Activated effector memory CD4-positive, alpha-beta T cell treated with anti-CD3 and anti-CD28 coated beads, Interleukin-2, amount 50 U/mL, for 16 hours (primary cell): ENCODE measurements around the gene PPP2R5C.
A peak's percentile ranks its signal among the peaks of the same experiment; 100 is the strongest.

ENCODE experiments used
- DNase-seq: peaks from one replicate; pipeline ENCODE4 v3.0.0-alpha.2; 2020

Gene PPP2R5C

GRCh38 chr14:101755591-101756324, 5.8 kb upstream of the PPP2R5C start:
- no peak for DNase-seq

GRCh38 chr14:101757064-101757838, 4.3 kb upstream of the PPP2R5C start:
- DNase-seq, result no peak

DNA sequence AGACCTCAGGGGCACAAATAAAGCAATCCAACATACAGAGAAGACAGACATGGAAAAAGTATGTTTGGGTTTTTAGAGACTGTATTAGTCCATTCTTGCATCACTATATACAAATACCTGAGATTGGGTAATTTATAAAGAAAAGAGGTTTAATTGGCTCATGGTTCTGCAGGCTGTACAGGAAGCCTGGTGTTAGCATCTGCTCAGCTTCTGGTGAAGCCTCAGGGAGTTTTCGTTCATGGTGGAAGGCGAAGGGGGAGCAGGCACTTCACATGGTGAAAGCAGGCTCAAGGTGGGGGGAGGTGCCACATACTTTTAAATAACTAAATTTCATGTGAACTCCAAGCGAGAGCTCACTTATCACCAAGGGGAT, 3.7 kb upstream of the PPP2R5C start:
- DNase-seq, result no peak

DNA sequence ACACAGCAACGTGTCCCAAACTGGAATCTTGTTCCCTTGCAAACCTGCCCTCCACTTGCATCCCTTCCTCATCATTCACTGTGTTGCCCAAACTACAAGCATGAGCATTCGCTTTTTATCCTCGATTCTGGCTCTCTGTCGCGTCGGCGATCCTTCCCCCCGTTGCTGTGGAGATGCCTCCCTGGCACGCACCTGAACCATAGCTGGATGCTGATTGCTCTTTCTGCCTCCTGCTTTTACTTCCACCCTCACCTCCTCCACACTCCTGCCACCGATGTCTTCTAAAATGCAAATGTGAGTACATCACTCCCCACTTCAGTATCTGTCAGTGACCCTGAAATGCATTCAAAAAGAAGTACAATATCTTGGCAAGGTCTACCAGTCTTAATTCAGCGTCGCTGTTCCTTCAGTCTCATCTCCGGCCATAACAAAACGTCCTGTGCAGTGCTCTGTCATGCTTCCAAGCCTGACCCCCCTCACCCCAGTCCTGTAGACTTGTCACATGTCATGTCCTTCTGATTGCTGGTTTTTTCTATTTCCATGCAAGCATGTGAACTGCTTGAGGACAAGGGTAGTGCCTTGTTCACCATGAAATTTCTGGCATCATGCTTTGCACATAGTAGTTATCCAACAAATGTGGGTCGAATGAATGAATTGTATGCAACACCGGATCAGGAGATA, 2.5 kb upstream of the PPP2R5C start:
- peak; percentile 49 for DNase-seq

GRCh38 chr14:101760138-101761011, 1.1 kb upstream of the PPP2R5C start:
- DNase-seq, result peak; percentile 97

DNA sequence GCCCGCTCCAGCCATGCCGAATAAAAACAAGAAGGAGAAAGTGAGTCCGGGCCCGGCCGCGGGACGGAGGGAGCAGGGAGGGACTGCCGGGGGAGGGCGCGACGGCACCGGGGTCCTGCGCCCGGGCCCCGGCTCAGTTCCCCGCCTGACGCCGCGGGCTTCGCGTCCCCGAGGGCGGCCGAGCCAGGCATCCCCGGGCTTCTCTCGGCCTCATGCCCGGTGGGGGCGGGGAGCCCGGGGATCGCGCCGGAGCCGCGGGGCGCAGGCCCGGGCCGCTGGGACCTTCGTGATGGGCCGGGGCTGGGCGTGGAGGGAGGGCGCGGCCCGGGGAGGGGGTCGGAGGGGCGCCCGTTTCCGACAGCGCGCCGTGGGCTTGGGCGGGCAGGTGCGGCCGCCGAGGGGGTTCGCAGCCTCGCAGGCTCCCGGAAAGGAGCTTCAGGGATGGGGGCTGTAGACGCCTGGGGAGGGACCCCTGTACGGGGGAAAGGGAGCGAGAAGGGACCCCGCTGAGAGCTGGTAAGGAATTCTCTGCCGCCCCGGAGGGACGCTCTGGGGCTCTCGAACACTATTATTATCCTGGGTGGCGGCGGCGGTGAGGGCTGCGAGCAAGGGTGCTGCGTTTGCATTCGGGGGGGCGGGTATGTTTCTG, 496 bp downstream of the PPP2R5C start:
- peak; percentile 82 for DNase-seq

DNA sequence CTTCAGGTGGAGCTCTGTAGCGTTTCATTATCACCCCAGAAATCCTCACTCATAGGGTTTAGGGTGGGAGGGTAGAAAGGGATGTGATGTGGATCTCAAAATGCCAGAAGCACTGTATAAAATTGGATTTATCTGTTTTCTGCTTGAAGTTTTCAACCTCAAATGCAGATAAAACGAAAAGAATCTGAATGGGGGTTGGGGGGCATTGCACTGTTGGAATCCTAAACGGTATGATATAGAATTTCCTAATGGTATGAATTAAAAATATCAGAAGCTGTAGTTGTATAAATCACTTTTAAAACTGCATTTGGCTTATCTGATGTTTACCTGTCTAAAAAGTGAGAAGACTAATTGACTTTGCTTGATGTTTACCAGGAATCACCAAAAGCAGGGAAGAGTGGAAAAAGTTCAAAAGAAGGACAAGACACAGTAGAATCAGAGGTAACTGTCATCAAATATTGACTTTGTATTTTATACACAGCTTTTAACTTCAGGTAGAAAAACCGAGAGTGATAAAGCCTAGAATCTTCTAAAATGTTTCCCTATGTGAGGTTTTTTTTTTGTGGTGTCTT, 1.1 kb downstream of the PPP2R5C start:
- no peak for DNase-seq

DNA sequence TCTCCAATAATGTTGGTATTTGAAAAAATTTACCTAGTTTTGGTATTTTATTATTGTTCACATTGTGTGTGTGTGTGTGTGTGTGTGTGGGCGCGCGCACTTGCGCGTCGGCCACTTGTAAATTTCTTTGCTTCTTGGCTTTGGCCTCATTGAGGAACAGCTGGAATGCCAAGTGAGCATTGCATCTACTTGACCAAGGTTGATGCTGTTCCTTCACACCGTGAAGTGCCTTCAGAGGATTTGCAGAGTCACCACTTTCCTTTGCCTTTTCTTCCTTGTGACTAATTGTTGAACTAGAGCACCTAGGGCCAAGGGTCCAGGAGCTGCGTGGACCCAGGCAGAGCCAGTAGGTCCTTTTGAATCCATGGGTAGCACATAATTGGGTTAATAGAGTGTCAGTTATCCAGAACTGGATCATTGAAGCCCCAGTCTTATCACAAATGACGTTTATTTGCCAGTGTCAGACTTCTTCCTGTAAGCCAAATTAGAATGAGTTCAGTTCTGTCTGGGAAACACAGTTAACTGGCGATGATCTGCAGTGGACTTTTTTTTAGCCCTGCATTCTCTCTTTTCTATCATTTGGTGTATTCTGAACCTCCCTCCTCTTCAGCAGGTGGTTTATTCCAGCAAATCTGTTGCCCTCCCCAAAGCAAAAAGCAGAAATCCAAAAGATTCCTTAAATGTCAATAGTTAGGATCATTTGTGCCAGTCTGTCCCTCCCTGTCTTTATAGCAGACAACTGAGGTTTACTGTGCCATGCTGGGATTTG, 2.6 kb downstream of the PPP2R5C start:
- peak; percentile 48 for DNase-seq

- no peak for DNase-seq
These were observed 6.3 kb downstream of the PPP2R5C start for GRCh38 chr14:101767618-101768362.

- DNase-seq, result no peak
These were observed 8.7 kb downstream of the PPP2R5C start for GRCh38 chr14:101770183-101770582.

- peak; percentile 39 for DNase-seq
These were observed 11.3 kb downstream of the PPP2R5C start for GRCh38 chr14:101772770-101773169.

- no peak for DNase-seq
These were observed 11.9 kb downstream of the PPP2R5C start for GRCh38 chr14:101773378-101773777.

- peak; percentile 39 for DNase-seq
These were observed 12.7 kb downstream of the PPP2R5C start for GRCh38 chr14:101774006-101774795.

DNA sequence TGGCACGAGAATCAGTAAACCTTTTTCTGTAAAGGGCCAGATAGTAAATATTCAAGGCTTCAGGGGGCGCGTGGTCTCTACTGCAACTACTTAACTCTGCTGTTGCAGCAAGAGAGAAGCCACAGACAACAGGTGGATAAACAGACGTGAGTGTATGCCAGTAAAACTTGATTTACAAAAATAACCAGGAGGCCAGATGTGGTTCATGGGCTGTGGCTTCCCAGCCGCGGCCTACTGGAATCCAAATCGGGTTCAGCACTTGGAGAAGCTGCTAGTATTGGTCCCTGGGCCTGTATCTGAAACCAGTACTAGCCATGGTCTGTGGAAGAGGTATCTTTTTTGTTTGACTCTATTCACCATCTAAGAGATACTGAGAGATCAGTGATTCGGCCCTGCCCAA, 13.3 kb downstream of the PPP2R5C start:
- DNase-seq, result no peak

- no peak for DNase-seq
These were observed 14.3 kb downstream of the PPP2R5C start for GRCh38 chr14:101775826-101776225.

GRCh38 chr14:101776344-101776743, 14.8 kb downstream of the PPP2R5C start:
- no peak for DNase-seq

DNA sequence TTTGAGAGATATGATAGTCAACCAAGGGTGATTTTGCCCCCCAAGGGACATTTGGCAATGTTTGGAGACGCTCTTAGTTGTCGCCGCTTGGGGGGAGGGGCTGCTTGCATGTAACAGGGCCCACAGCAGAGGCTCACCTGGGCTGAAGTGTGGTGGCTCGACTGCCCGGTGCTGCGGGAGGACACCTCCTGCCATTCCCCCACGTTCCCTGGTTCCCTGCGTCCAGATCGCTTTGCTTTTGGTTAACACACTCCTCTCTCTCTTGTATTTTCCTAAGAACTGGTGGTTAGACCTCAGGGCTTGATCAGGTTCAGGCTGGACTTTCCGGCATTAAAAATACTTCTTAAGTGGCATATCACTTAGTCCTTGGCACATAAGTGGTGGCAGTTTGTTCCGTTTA, 18.9 kb downstream of the PPP2R5C start:
- no peak for DNase-seq

GRCh38 chr14:101780887-101781239, 19.4 kb downstream of the PPP2R5C start:
- no peak for DNase-seq

- peak; percentile 73 for DNase-seq
These were observed 19.9 kb downstream of the PPP2R5C start for GRCh38 chr14:101781240-101782061.
